ENCODE results near the gene CNDP2. TPM values are rescaled to one million over a fixed set of nuclear protein-coding genes. Genes with fewer than 3 reads are reported as not detected.
"Not testable (repeated sequence)": the region's sequence is repeated elsewhere in the genome, so short reads cannot be mapped to it uniquely, and the experiment has no call there.

Gene CNDP2
- total and polyA plus RNA-seq, 2 of the 13 experiments (the other 11 are each of a cell fraction or from before 2014, with no cell fraction given), result 64.7 to 80.8 TPM

DNA sequence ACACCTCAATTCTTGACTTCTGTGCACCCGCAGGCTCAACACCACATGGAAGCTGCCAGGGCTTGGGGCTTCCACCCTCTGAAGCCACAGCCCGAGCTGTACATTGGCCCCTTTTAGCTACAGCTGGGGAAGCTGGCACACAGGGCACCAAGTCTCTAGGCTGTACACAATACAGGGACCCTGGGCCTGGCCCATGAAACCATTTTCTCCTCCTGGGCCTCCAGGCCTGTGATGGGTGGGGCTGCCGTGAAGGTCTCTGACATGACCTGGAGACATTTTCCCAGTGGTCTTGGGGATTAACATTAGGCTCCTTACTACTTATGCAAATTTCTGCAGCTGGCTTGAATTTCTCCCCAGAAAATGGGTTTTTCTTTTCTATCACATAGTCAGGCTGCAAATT lies 69.8 kb downstream of the CNDP2 start:
- H3K36me3 ChIP-seq (replicated peaks in 1 of 2; ENCODE audit: control insufficient read depth in 1 of 2, insufficient read depth in 2 of 2, low read length in 2 of 2); H3K4me1 ChIP-seq (ENCODE audit: insufficient read depth, low read length); H3K4me3 ChIP-seq (replicated peaks in 1 of 3; ENCODE audit: insufficient read depth in 1 of 3, low read depth in 2 of 3, low read length in 3 of 3); H2AFZ ChIP-seq (ENCODE audit: low read length); BruUV-seq (replicated peaks); H3K4me2 ChIP-seq (ENCODE audit: low read depth, low read length); H3K79me2 ChIP-seq (ENCODE audit: insufficient read depth, low read length); H4K20me1 ChIP-seq (ENCODE audit: insufficient read depth, low read length); POLR2A ChIA-PET; CTCF ChIA-PET (ENCODE audit: low intra/inter-chr PET ratio, low total read pairs); in situ Hi-C loops (cut with HindIII; ENCODE audit: extremely low pct_ligation_motif_present, low pct_unique_long_range_greater_than_20kb); ATAC-seq; H3K27me3 ChIP-seq (ENCODE audit: control insufficient read depth in 1 of 2, insufficient read depth in 2 of 2, low read length in 2 of 2); intact Hi-C loops (cut with micrococcal nuclease; ENCODE audit: unreplicated experiment); DNase-seq (ENCODE audit: low spot score); FAIRE-seq; H3K27ac ChIP-seq (ENCODE audit: extremely low read length, insufficient read depth, low read length); H3K9ac ChIP-seq (ENCODE audit: insufficient read depth, low read depth, low read length): not testable (repeated sequence)
- WGBS (ENCODE audit: low lambda C conversion rate), result 83% methylated on average over 2 of the region's 3 CpGs
- TF ChIP-seq ZFP36 (IDR thresholded peaks at IDR 0.05; ENCODE audit: borderline replicate concordance, low read depth, low read length, partially characterized antibody), result peak; percentile 23
- peaks cover 11% of the 10 kb centered on the region for H3K9me3 ChIP-seq (ENCODE audit: low read length)

DNA sequence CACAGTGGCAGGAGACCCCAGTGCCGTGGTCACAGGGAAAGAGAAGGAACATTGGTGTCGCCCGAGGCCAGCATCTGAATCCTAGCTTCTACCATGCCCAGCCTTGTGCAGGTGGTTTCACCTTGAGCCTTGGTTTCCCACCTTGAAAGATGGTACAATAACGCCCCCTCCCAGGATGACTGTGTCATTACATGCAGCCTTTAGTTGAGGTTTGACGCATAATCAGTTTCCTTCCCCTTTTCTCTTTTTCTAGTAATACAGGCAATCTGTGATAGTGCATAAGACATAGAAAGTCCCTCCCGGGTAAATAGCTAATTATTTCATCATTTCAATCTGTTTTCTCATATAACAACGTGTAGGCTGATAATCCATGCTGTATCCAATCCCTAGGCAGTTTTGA lies 71.7 kb downstream of the CNDP2 start:
- Histone ChIP-seq H4K20me1 (ENCODE audit: insufficient read depth, low read length) (no peaks in the 10 kb centered on the region), H3K9me3 (ENCODE audit: low read length) (peaks cover 11% of the 10 kb centered on the region), H3K4me3 (replicated peaks in 1 of 3; ENCODE audit: insufficient read depth in 1 of 3, low read depth in 2 of 3, low read length in 3 of 3) (no peak overlapping the region), H3K4me1 (ENCODE audit: insufficient read depth, low read length) (peaks cover 5% of the 10 kb centered on the region; the same call in 1 of the 2 replicates), H3K9ac (ENCODE audit: insufficient read depth, low read depth, low read length) (no peak overlapping the region), H3K27ac (ENCODE audit: extremely low read length, insufficient read depth, low read length) (no peak overlapping the region), H3K79me2 (ENCODE audit: insufficient read depth, low read length) (no peaks in the 10 kb centered on the region), H3K27me3 (ENCODE audit: control insufficient read depth in 1 of 2, insufficient read depth in 2 of 2, low read length in 2 of 2) (peaks cover 0 to 9% of the 10 kb centered on the region in 2 experiments; a peak in 1 of 5 replicates), H3K36me3 (replicated peaks in 1 of 2; ENCODE audit: control insufficient read depth in 1 of 2, insufficient read depth in 2 of 2, low read length in 2 of 2) (no peaks in the 10 kb centered on the region), H3K4me2 (ENCODE audit: low read depth, low read length) (no peak overlapping the region), H2AFZ (ENCODE audit: low read length) (no peak overlapping the region)
- intact Hi-C loops (cut with micrococcal nuclease; ENCODE audit: unreplicated experiment) (no loop called here), in situ Hi-C loops (cut with HindIII; ENCODE audit: extremely low pct_ligation_motif_present, low pct_unique_long_range_greater_than_20kb) (no loop called here)
- TF ChIP-seq CTCF (CRISPR knock-in tag; IDR thresholded peaks at IDR 0.05) (0 out of 2 replicates have a peak, but pooled peaks have one; percentile 8), RCOR2 (CRISPR knock-in tag; IDR thresholded peaks at IDR 0.05) (no peak)
- no TSS peak for BruUV-seq (replicated peaks)
- ATAC-seq (no peak), DNase-seq (ENCODE audit: low spot score) (no peak), FAIRE-seq (no peak)
- WGBS (ENCODE audit: low lambda C conversion rate), result 10% methylated on average over 5 of the region's 7 CpGs
- ChIA-PET POLR2A (no interaction called here), CTCF (ENCODE audit: low intra/inter-chr PET ratio, low total read pairs) (no interaction called here)

Data from HepG2 (cell line).